DND-41 (cell line): ENCODE measurements around the gene FRMPD4.

Experiments
- ATAC-seq: fragments of 200-7000 bp; cut with Tn5 transposase; 3 replicates; pipeline ENCODE4 v1.9.1; 2021; ENCODE audit warnings: low read depth; ENCODE audit not compliant: insufficient read depth
- DNase-seq: peaks from one replicate; pipeline ENCODE4 v3.0.0-alpha.2; 2020
- H2AFZ ChIP-seq: 2 replicates; pipeline ENCODE4 v1.6.0; 2012; ENCODE audit warnings: low read depth, low read length
- H3K27ac ChIP-seq: 2 replicates; pipeline ENCODE4 v1.5.1; 2012; ENCODE audit warnings: low read length, inconsistent platforms
- H3K27me3 ChIP-seq: fragments of 200-600 bp; sonication (generic); 2 replicates; pipeline ENCODE4 v1.6.0; 2012; ENCODE audit warnings: low read length, mild to moderate bottlenecking, inconsistent platforms; ENCODE audit not compliant: insufficient read depth, poor library complexity
- H3K36me3 ChIP-seq: 2 replicates; pipeline ENCODE4 v1.5.1; 2012; ENCODE audit warnings: low read length, inconsistent platforms; ENCODE audit not compliant: insufficient read depth
- H3K4me1 ChIP-seq: 2 replicates; pipeline ENCODE4 v1.5.1; 2012; ENCODE audit warnings: mild to moderate bottlenecking, low read length; ENCODE audit not compliant: insufficient read depth
- H3K4me2 ChIP-seq: 2 replicates; pipeline ENCODE4 v1.6.0; 2012; ENCODE audit warnings: mild to moderate bottlenecking, moderate library complexity, low read length, inconsistent platforms; ENCODE audit not compliant: insufficient read depth
- H3K4me3 ChIP-seq, 2 experiments: fragments of 200-600 bp in 1 of 2; shearing (Covaris generic) in 1 of 2; 2 replicates each; pipeline ENCODE4 v1.5.1; 2012 to 2016; ENCODE audit warnings: inconsistent platforms in 2 of 2, low read length in 2 of 2, mild to moderate bottlenecking in 2 of 2, low read depth in 1 of 2, moderate library complexity in 1 of 2
- H3K79me2 ChIP-seq: 2 replicates; pipeline ENCODE4 v1.6.0; 2012; ENCODE audit warnings: low read length, inconsistent platforms; ENCODE audit not compliant: insufficient read depth
- H3K9ac ChIP-seq: 2 replicates; pipeline ENCODE4 v1.6.0; 2012; ENCODE audit warnings: low read depth, mild to moderate bottlenecking, inconsistent platforms, low read length, moderate library complexity
- H3K9me3 ChIP-seq: 2 replicates; pipeline ENCODE4 v1.5.1; 2012; ENCODE audit warnings: low read length, moderate library complexity, mild to moderate bottlenecking, inconsistent platforms; ENCODE audit not compliant: insufficient read depth, severe bottlenecking
- H4K20me1 ChIP-seq: 2 replicates; pipeline ENCODE4 v1.6.0; 2012; ENCODE audit warnings: low read length; ENCODE audit not compliant: insufficient read depth
- EZH2 ChIP-seq: IDR thresholded peaks from 3 replicates; pipeline ENCODE4 v1.6.1; 2012; ENCODE audit warnings: borderline replicate concordance, low read depth, mild to moderate bottlenecking, moderate library complexity, low read length, inconsistent platforms; ENCODE audit not compliant: severe bottlenecking
- TF ChIP-seq, protein P1 (sequence below): IDR thresholded peaks from 2 replicates; pipeline ENCODE4 v1.5.1; 2012; ENCODE audit warnings: borderline replicate concordance, low read length, moderate library complexity, mild to moderate bottlenecking; ENCODE audit not compliant: poor library complexity, severe bottlenecking; ENCODE audit errors: extremely low read depth

The FRMPD4 gene

DNA sequence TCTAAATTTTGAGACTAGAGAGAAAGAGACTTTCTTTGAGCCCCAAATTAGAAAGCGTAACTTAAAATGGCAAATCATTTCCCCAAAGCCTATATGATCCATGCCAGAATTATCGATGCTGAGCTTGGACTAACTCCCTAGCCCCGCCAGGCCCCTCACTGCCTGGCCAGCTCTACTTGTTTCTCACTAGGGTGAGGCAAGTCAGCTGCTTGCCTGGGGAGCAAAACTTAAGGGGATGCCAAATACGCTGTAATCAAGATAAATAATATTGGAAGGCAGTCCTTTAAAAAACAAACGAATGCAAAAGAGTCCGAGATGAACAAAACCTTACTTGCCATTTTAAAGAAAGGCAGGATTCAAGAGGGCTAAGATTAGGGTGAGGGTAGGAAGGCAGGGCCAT lies 236.0 kb downstream of the FRMPD4 start:
- Histone ChIP-seq H3K4me1 (no peaks in the 10 kb centered on the region), H3K27me3 (no peaks in the 10 kb centered on the region)

GRCh38 chrX:12378253-12378652 lies 240.0 kb downstream of the FRMPD4 start:
- no peak for TF ChIP-seq EZH2
- TF ChIP-seq, protein P1, sequence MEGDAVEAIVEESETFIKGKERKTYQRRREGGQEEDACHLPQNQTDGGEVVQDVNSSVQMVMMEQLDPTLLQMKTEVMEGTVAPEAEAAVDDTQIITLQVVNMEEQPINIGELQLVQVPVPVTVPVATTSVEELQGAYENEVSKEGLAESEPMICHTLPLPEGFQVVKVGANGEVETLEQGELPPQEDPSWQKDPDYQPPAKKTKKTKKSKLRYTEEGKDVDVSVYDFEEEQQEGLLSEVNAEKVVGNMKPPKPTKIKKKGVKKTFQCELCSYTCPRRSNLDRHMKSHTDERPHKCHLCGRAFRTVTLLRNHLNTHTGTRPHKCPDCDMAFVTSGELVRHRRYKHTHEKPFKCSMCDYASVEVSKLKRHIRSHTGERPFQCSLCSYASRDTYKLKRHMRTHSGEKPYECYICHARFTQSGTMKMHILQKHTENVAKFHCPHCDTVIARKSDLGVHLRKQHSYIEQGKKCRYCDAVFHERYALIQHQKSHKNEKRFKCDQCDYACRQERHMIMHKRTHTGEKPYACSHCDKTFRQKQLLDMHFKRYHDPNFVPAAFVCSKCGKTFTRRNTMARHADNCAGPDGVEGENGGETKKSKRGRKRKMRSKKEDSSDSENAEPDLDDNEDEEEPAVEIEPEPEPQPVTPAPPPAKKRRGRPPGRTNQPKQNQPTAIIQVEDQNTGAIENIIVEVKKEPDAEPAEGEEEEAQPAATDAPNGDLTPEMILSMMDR, result no peak
- no peak for DNase-seq
- Histone ChIP-seq H3K4me1 (no peaks in the 10 kb centered on the region), H3K4me3 (no peak overlapping the region), H2AFZ (no peak overlapping the region), H3K27me3 (no peaks in the 10 kb centered on the region), H3K36me3 (no peaks in the 10 kb centered on the region), H3K9me3 (no peaks in the 10 kb centered on the region), H4K20me1 (no peaks in the 10 kb centered on the region), H3K79me2 (no peaks in the 10 kb centered on the region), H3K4me2 (no peak overlapping the region), H3K9ac (no peak overlapping the region), H3K27ac (no peak overlapping the region)
- no peak for ATAC-seq

More for the DNA sequence above, 236.0 kb downstream of the FRMPD4 start:
- no peaks in the 10 kb centered on the region for H3K9me3 ChIP-seq
- TF ChIP-seq, protein P1, result no peak
- no peak for TF ChIP-seq EZH2
- no peak overlapping the region for H3K9ac ChIP-seq
- DNase-seq, result no peak
- H3K27ac ChIP-seq, result no peak overlapping the region
- no peak overlapping the region for H3K4me2 ChIP-seq
- H2AFZ ChIP-seq, result no peak overlapping the region
- no peaks in the 10 kb centered on the region for H4K20me1 ChIP-seq
- H3K4me3 ChIP-seq, result no peak overlapping the region
- ATAC-seq, result no peak
- H3K79me2 ChIP-seq, result no peaks in the 10 kb centered on the region
- no peaks in the 10 kb centered on the region for H3K36me3 ChIP-seq

DNA sequence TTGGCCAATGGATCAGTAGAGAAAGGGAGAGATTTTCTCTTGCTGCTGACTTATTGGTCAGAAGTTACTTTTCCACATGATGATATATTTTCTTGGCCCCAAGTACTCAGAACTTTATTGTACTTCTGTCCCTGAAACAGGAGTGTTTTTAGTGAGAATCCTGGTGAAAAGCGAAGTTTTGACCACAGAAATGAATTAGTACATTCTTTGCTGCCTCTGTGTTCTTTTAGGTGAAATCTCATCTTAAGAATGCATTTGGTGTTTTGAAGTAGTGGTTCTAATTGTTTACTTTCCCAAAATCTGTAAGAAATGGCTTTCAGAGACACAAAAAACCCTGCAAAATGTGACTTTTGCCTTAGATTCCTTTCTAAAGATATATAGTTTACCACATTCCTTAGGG lies 240.4 kb downstream of the FRMPD4 start:
- ATAC-seq (no peak), DNase-seq (no peak)
- Histone ChIP-seq H3K4me3 (no peak overlapping the region), H3K9ac (no peak overlapping the region), H4K20me1 (no peaks in the 10 kb centered on the region), H3K27me3 (no peaks in the 10 kb centered on the region), H3K4me2 (no peak overlapping the region), H3K36me3 (no peaks in the 10 kb centered on the region), H3K79me2 (no peaks in the 10 kb centered on the region), H2AFZ (no peak overlapping the region), H3K4me1 (no peaks in the 10 kb centered on the region), H3K27ac (no peak overlapping the region), H3K9me3 (no peaks in the 10 kb centered on the region)
- TF ChIP-seq, protein P1, result no peak
- no peak for TF ChIP-seq EZH2

DNA sequence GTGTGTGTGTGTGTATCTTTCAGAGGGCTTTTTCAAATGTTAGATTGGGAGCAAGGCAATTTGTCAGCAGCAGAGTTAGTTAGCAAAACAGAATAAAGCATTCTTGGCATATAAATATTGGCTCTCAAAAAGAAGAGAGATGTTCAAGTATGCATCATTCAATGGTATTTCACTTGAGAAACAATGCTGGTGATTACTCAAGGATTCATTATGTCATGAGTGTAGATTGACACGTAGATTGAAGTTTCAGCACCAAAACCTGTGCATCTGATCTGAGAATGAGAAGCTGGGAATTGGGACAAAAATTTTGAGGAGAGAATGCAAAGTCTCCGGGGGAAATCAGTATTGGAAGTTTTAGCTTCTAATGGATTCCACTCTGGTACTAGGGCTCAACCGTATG lies 241.4 kb downstream of the FRMPD4 start:
- H3K79me2 ChIP-seq, result no peaks in the 10 kb centered on the region
- H3K4me3 ChIP-seq, result no peak overlapping the region
- no peaks in the 10 kb centered on the region for H3K27me3 ChIP-seq
- H3K9ac ChIP-seq, result no peak overlapping the region
- H3K36me3 ChIP-seq, result no peaks in the 10 kb centered on the region
- TF ChIP-seq, protein P1, result no peak
- no peak for TF ChIP-seq EZH2
- H2AFZ ChIP-seq, result no peak overlapping the region
- DNase-seq (no peak), ATAC-seq (no peak)
- H4K20me1 ChIP-seq, result no peaks in the 10 kb centered on the region
- no peaks in the 10 kb centered on the region for H3K9me3 ChIP-seq
- H3K4me2 ChIP-seq, result no peak overlapping the region
- H3K27ac ChIP-seq, result no peak overlapping the region
- no peaks in the 10 kb centered on the region for H3K4me1 ChIP-seq
